HepG2 (cell line): ENCODE results near the gene PLIN4. TPM values are rescaled to one million over a fixed set of nuclear protein-coding genes. Genes with fewer than 3 reads are reported as not detected.

ENCODE experiments used
- FOXA3 ChIP-seq: IDR thresholded peaks from 2 replicates; pipeline ENCODE4 v1.6.1; 2016; ENCODE audit warnings: missing genetic modification reagents, missing compliant biosample characterization
- HDAC6 ChIP-seq: fragments of 200-600 bp; sonication (generic); IDR thresholded peaks from 2 replicates; pipeline ENCODE4 v1.7.0; 2017; ENCODE audit warnings: mild to moderate bottlenecking, antibody characterized with exemption, low read length, low read depth
- KAT7 ChIP-seq: IDR thresholded peaks from 2 replicates; pipeline ENCODE4 v1.6.1; 2018; ENCODE audit warnings: borderline replicate concordance, missing compliant biosample characterization
- KDM3A ChIP-seq: IDR thresholded peaks from 2 replicates; pipeline ENCODE4 v1.6.1; 2018; ENCODE audit warnings: low read depth, missing compliant biosample characterization
- POLR2A ChIP-seq, 2 experiments: IDR thresholded peaks; 2 replicates each; pipeline ENCODE4 v1.6.1; 2011; ENCODE audit warnings: low read depth in 2 of 2, low read length in 2 of 2, mild to moderate bottlenecking in 1 of 2, moderate library complexity in 1 of 2; ENCODE audit not compliant: insufficient read depth in 1 of 2
- RARG ChIP-seq: sonication (generic); formaldehyde crosslinking; IDR thresholded peaks from 2 replicates; pipeline ENCODE4 v1.4.0; 2020; ENCODE audit warnings: low read depth, mild to moderate bottlenecking, missing genetic modification reagents
- RXRB ChIP-seq: IDR thresholded peaks from 2 replicates; pipeline ENCODE4 v1.6.1; 2016; ENCODE audit warnings: borderline replicate concordance, missing genetic modification reagents, missing compliant biosample characterization
- SMARCC2 ChIP-seq: fragments of 450-650 bp; IDR thresholded peaks from 2 replicates; pipeline ENCODE4 v1.6.1; 2017; ENCODE audit warnings: antibody characterized with exemption, mild to moderate bottlenecking
- ZBTB38 ChIP-seq: sonication (generic); formaldehyde crosslinking; IDR thresholded peaks from 2 replicates; pipeline ENCODE4 v1.5.1; 2020; ENCODE audit warnings: mild to moderate bottlenecking, missing genetic modification reagents
- ZNF34 ChIP-seq: sonication (generic); formaldehyde crosslinking; IDR thresholded peaks from 2 replicates; pipeline ENCODE4 v1.4.0; 2020; ENCODE audit warnings: mild to moderate bottlenecking, missing genetic modification reagents, borderline replicate concordance
- ZNF549 ChIP-seq: sonication (generic); formaldehyde crosslinking; IDR thresholded peaks from 2 replicates; pipeline ENCODE4 v1.5.0; 2020; ENCODE audit warnings: missing genetic modification reagents
- polyA plus RNA-seq, 8 experiments: library from polyadenylated mRNA; depleted of rRNA in 3 of 8; stranded (reverse) in 7 of 8; unstranded in 1 of 8; fragments of >200 nt; fragmentation: Illumina TruSeq in 4 of 8; extraction: Trizol in 4 of 8; gene quantifications; 2 replicates each; pipeline versions ENCODE4 v1.2.1 to v1.2.3, GENCODE V29; 2011 to 2016; ENCODE audit warnings: low read depth in 4 of 8, missing spikeins in 1 of 8, mixed read lengths in 1 of 8; ENCODE audit not compliant: insufficient read depth in 1 of 8
- total RNA-seq, 5 experiments: library from RNA; depleted of rRNA; stranded (reverse); fragments of >200 nt; fragmentation: Illumina TruSeq; extraction: Trizol; gene quantifications; 2 replicates each; pipeline ENCODE4 v1.2.3, GENCODE V29; 2016; ENCODE audit warnings: low read depth in 1 of 5
- TF ChIP-seq, protein P1 (sequence below): sonication (generic); formaldehyde crosslinking; IDR thresholded peaks from 2 replicates; pipeline ENCODE4 v1.4.0; 2020; ENCODE audit warnings: mild to moderate bottlenecking, missing genetic modification reagents
- TF ChIP-seq, protein P2 (sequence below): IDR thresholded peaks from 2 replicates; pipeline ENCODE4 v1.6.1; 2016; ENCODE audit warnings: low read depth, borderline replicate concordance
- TF ChIP-seq, protein P3 (sequence below): sonication (generic); formaldehyde crosslinking; conservative IDR thresholded peaks from 2 replicates; pipeline ENCODE4 v1.8.0; 2022; ENCODE audit warnings: mild to moderate bottlenecking, moderate library complexity, missing genetic modification reagents

PLIN4 gene
- total and polyA plus RNA-seq, 2 of the 13 experiments (the other 11 are each of a cell fraction or from before 2014, with no cell fraction given) = 1.1 to 1.3 TPM

DNA sequence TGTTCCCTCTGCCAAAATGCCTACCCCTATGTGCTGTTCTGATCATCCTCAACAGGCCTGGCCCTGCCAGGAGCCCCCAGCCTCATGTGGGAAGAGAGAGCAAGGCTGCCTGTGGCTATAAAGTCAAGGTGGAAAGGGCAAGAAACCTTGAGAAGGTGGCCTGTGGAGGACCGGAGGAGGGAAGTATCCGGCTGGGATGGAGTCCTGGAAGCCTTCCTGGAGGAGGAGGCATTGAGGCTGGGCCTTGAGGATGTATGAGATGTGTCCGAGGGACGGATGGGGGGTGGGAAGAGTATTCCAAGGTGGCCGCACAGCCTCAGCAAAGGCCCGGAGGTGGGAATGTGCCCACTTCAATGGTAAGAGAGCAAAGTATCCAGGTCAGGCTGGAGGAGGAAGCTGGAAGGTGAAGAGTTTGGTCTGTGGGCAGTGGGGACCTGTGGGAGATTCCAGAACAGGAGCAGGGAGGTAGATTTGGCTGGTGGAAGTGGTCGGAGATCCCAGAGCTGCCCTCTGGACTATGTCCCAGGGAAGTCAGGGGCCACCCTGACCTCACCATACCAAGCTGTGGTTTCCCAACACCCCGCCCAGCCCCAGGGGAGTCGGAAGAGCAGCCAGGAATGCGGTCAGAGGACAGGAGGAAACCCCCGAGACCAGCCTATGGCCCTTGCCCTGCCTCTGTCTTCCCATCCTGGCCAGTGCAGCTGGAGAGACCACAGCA, 3.0 kb upstream of the PLIN4 start (continued):
- TF ChIP-seq ZNF34 (CRISPR knock-in tag) (0 out of 2 replicates have a peak, but pooled peaks have one; percentile 22), ZBTB38 (CRISPR knock-in tag) (no peak), SMARCC2 (no peak), KAT7 (no peak), FOXA3 (CRISPR knock-in tag) (peak; percentile 41; the same call in 1 of the 2 replicates), HDAC6 (no peak), ZNF549 (CRISPR knock-in tag) (no peak), RARG (CRISPR knock-in tag) (no peak), RXRB (peak; percentile 89), POLR2A (IDR thresholded peaks at IDR 0.05; ENCODE audit: insufficient read depth in 1 of 2, low read depth in 2 of 2, low read length in 2 of 2) (no peak; a peak in 1 of 4 replicates), KDM3A (CRISPR knock-in tag) (0 out of 2 replicates have a peak, but pooled peaks have one; percentile 51)
- TF ChIP-seq, protein P1, sequence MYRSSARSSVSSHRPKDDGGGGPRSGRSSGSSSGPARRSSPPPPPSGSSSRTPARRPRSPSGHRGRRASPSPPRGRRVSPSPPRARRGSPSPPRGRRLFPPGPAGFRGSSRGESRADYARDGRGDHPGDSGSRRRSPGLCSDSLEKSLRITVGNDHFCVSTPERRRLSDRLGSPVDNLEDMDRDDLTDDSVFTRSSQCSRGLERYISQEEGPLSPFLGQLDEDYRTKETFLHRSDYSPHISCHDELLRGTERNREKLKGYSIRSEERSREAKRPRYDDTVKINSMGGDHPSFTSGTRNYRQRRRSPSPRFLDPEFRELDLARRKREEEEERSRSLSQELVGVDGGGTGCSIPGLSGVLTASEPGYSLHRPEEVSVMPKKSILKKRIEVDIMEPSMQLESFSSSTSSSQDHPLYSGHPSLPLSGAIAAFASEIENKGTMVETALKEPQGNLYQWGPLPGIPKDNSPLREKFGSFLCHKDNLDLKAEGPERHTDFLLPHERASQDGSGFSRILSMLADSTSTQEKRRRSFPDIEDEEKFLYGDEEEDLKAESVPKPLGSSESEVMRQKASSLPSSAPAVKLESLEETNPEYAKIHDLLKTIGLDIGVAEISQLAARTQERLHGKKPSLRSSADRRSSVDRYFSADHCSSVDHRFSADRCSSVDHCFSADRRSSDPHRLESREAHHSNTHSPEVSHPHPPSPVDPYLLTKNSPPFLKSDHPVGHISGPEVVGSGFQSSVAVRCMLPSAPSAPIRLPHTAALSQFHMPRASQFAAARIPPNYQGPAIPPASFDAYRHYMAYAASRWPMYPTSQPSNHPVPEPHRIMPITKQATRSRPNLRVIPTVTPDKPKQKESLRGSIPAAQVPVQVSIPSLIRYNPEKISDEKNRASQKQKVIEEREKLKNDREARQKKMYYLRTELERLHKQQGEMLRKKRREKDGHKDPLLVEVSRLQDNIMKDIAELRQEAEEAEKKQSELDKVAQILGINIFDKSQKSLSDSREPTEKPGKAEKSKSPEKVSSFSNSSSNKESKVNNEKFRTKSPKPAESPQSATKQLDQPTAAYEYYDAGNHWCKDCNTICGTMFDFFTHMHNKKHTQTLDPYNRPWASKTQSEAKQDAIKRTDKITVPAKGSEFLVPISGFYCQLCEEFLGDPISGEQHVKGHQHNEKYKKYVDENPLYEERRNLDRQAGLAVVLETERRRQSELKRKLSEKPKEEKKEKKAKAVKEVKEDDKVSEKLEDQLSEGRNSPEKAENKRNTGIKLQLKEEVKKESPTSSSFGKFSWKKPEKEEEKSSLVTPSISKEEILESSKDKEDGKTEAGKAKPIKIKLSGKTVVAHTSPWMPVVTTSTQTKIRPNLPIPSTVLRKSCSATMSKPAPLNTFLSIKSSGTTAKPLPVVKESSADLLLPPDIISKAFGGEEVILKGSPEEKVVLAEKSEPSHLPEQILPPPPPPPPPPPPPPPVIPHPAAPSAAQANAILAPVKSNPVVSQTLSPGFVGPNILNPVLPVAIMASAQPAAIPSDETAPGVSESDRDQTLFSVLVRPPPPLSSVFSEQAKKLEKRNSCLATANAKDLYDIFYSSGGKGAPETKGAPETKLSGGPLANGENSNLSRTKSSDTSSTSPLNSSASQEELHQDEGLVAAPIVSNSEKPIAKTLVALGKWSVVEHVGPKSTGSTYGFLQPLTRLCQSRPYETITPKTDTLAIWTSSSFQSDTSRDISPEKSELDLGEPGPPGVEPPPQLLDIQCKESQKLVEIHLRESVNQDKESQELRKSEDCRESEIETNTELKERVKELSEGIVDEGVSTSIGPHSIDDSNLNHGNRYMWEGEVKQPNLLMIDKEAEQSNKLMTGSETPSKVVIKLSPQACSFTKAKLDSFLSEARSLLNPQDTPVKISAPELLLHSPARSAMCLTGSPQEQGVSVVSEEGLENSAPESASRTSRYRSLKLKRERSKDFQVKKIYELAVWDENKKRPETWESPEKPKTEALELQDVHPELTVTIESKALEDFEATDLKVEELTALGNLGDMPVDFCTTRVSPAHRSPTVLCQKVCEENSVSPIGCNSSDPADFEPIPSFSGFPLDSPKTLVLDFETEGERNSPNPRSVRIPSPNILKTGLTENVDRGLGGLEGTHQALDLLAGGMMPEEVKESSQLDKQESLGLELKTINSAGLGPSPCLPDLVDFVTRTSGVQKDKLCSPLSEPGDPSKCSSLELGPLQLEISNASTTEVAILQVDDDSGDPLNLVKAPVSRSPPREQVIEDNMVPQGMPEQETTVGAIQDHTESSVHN (CRISPR knock-in tag) = no peak
- TF ChIP-seq, protein P2, sequence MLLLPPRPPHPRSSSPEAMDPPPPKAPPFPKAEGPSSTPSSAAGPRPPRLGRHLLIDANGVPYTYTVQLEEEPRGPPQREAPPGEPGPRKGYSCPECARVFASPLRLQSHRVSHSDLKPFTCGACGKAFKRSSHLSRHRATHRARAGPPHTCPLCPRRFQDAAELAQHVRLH (CRISPR knock-in tag) = 0 out of 2 replicates have a peak, but pooled peaks have one; percentile 16
- TF ChIP-seq, protein P3, sequence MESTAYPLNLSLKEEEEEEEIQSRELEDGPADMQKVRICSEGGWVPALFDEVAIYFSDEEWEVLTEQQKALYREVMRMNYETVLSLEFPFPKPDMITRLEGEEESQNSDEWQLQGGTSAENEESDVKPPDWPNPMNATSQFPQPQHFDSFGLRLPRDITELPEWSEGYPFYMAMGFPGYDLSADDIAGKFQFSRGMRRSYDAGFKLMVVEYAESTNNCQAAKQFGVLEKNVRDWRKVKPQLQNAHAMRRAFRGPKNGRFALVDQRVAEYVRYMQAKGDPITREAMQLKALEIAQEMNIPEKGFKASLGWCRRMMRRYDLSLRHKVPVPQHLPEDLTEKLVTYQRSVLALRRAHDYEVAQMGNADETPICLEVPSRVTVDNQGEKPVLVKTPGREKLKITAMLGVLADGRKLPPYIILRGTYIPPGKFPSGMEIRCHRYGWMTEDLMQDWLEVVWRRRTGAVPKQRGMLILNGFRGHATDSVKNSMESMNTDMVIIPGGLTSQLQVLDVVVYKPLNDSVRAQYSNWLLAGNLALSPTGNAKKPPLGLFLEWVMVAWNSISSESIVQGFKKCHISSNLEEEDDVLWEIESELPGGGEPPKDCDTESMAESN (CRISPR knock-in tag) = no peak
